Choroid plexus epithelial cell (primary cell): Measurements from ENCODE around the gene JADE1.

Source experiments
- DNase-seq: peaks from one replicate; pipeline ENCODE4 v3.0.0-alpha.2; 2010; ENCODE audit warnings: low read depth
- H3K4me3 ChIP-seq: 2 replicates; pipeline ENCODE4 v1.5.1; 2011; ENCODE audit warnings: low read depth, mild to moderate bottlenecking, control low read depth, low read length, moderate library complexity
- TF ChIP-seq, protein P1 (sequence below): conservative IDR thresholded peaks from 2 replicates; pipeline ENCODE4 v1.5.1; 2011; ENCODE audit warnings: low read depth, mild to moderate bottlenecking, control low read depth, inconsistent platforms, low read length, moderate library complexity

JADE1 gene

DNA sequence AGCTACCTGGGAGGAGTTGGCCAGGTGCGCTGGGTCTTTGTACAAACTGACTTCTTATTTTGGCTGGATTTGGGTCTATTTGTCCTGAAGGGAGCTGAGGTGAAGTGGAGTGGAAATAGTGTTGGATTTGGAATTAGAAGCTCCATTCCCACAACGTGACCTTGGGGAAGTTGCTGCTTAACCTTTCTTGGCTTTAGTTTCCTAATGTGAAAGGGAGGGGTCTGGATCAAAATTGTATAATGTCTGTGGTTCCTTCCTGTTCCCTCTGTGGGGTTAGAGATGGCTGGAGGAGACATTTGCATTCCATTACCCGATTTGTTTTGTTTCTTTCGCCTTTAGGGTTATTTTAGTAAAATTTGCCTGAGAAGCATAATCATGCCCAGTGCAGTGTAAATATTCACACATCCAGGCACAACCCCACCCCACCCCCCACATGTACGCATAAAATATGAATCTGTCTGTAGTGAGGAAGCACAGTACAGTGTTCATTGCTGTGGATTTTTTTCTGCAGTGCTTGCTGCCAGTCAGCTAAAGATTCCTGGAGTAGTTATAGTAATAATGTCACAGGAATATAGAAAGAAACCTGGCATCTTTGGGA is 21.5 kb downstream of the JADE1 start:
- no peak overlapping the region for H3K4me3 ChIP-seq
- TF ChIP-seq, protein P1, sequence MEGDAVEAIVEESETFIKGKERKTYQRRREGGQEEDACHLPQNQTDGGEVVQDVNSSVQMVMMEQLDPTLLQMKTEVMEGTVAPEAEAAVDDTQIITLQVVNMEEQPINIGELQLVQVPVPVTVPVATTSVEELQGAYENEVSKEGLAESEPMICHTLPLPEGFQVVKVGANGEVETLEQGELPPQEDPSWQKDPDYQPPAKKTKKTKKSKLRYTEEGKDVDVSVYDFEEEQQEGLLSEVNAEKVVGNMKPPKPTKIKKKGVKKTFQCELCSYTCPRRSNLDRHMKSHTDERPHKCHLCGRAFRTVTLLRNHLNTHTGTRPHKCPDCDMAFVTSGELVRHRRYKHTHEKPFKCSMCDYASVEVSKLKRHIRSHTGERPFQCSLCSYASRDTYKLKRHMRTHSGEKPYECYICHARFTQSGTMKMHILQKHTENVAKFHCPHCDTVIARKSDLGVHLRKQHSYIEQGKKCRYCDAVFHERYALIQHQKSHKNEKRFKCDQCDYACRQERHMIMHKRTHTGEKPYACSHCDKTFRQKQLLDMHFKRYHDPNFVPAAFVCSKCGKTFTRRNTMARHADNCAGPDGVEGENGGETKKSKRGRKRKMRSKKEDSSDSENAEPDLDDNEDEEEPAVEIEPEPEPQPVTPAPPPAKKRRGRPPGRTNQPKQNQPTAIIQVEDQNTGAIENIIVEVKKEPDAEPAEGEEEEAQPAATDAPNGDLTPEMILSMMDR = no peak
- peak; percentile 46 for DNase-seq

DNA sequence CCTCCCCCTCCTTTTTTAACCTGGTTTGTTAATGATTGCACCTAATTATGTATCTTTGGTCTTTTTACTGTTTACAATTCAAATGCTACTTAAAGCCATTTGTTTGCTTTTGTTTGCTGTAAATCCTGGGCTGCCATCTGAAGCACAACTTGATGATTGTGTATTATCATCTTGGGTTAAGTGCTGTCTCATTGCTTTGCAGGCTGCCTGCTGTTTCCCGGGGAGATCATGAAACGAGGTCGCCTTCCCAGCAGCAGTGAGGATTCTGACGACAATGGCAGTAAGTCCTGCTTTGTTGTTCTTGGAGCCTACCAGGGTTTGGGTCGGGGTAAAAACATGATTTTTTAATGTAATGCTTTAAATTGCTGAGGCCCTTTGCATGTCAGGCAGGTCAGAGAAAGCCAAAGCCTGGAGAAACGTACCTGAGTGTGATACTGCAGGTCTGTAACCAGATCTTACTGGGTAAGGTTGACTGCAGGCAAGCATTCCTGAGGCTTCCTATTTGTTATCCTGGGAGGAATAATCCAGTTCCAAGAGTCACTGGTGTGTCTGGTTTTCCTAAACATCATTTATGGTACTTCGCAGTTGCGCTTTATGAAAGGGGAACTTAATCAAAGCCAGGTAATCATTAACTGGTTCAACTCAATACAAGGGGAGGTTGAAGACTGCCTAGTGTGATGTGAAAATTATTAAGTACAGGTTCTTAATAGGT is 22.2 kb downstream of the JADE1 start:
- peak; percentile 83 for DNase-seq
- H3K4me3 ChIP-seq = no peak overlapping the region
- TF ChIP-seq, protein P1 = no peak

DNA sequence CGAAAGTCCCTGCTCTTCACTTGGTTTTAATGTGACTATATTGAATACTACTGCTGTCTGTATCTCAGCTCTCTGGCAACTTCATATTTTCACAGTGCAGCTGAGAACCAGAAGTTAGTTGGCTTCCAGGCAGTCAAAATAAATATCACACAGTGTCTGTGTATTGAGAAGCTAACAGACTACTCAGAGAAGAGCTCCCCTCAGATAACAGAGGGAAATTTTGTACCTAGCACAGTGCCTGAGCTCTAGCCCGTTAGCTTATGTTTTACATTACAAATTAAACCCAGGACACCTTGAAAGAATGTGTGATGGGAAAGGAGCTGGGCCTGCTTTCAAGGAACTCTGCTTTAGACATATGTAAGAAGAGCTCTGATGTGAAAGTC is 22.7 kb downstream of the JADE1 start:
- peak; percentile 30 for DNase-seq
- no peak overlapping the region for H3K4me3 ChIP-seq
- TF ChIP-seq, protein P1 = no peak

DNA sequence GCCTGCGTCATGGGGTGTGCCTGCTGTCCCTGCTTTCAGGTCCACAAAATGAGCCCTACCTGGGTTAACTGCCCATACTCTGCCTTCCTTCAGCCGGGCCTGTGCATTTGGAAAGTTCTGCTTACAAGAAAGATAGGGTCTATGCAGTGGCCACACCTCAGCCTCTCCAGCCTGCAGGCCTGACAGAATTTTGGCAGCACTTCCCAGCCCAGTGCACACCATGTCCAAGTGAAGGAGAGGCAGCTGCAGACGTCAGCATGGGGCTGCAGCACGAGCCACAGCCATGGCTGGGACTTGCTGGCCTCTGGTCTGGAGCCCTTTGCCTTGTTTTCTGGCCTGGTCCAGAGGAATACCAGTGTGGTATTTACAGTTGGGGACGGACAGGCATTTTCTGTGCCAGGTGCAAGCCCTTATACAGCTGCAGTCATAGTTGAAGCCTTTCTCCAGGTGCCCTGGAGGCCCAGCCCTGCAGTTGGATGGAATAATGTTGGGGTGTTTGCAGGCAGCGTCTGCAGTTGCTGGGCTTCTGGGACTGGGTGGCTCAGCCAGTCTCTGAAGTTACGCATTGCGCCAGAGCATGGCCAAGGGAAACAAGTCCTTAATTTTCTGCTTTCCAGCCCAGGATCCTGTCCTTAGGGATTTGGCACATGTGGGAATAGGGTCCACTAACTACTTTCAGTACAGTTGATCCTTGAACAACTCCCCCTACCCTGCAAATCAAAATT is 26.2 kb downstream of the JADE1 start:
- TF ChIP-seq, protein P1 = no peak
- peak; percentile 42 for DNase-seq
- no peak overlapping the region for H3K4me3 ChIP-seq

DNA sequence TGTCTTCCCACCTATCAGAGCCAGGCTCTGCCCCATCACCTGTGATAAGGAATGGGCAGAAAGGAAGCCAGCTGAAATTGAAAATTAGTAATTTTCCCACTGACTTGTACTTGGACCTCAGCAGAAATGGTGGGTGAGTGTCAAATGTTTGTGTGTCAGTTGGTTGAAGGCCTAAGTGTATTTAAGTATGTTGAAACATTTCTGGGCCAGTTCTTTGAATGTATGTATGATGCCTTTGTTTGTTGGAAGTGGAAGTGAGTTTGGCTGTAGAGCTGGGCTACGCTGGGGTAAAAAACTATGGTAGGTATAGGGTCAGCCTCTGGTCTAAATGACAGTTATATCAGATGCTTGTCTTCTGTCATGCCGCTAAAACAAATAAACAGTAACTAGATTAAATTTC is 27.7 kb downstream of the JADE1 start:
- TF ChIP-seq, protein P1 = no peak
- no peak for DNase-seq
- no peak overlapping the region for H3K4me3 ChIP-seq

DNA sequence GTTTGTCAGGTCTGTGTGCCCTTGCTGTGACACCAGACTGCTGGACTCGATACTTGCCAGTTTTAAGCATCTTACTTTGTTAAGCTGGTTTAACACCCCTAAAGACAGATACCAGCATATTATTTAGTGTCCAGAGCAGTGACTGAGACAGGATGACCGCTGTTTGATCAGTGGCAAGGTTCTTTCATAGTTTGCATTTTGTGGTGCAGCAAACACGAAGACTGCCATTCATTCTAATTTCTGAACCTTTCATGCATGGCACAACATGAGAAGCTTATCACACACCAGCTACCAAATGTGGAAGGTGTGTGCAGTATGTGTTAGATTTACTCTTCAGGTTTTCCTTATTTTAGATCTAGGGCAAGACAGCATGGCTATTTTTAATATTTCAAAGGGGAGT is 28.2 kb downstream of the JADE1 start:
- no peak for DNase-seq
- TF ChIP-seq, protein P1 = no peak
- no peak overlapping the region for H3K4me3 ChIP-seq
